Inflammatory macrophage treated with lipopolysaccharide for 1 hour (primary cell): ENCODE measurements around the gene AGGF1.
A peak's percentile ranks its signal among the peaks of the same experiment; 100 is the strongest.
"Not testable (repeated sequence)": the region's sequence is repeated elsewhere in the genome, so short reads cannot be mapped to it uniquely, and the experiment has no call there.

ENCODE experiments used
- DNase-seq, 2 donors: peaks; one replicate each; pipeline ENCODE4 v3.0.0-alpha.2; 2020 to 2022

AGGF1 gene

GRCh38 chr5:77024490-77024889 is 5.7 kb upstream of the AGGF1 start:
- DNase-seq = peak; percentile 48 to 87

GRCh38 chr5:77028631-77029375 is 1.4 kb upstream of the AGGF1 start:
- DNase-seq = no peak

- no peak for DNase-seq
Observed at GRCh38 chr5:77029376-77029885, 773 bp upstream of the AGGF1 start.

GRCh38 chr5:77031891-77032290 is 1.7 kb downstream of the AGGF1 start:
- DNase-seq = peak; percentile 27 to 39

GRCh38 chr5:77032635-77033034 is 2.4 kb downstream of the AGGF1 start:
- DNase-seq = no peak

- DNase-seq = no peak
Observed at GRCh38 chr5:77033338-77033737, 3.1 kb downstream of the AGGF1 start.

- DNase-seq = no peak
Observed at GRCh38 chr5:77035950-77036349, 5.7 kb downstream of the AGGF1 start.

- DNase-seq = no peak
Observed at GRCh38 chr5:77046416-77047073, 16.3 kb downstream of the AGGF1 start.

GRCh38 chr5:77064040-77064439 is 33.8 kb downstream of the AGGF1 start:
- no peak for DNase-seq

GRCh38 chr5:77065256-77065655 is 35.1 kb downstream of the AGGF1 start:
- peak; percentile 67 to 74 for DNase-seq

GRCh38 chr5:77066184-77066583 is 36.0 kb downstream of the AGGF1 start:
- peak; percentile 34 to 40 for DNase-seq

- peak; percentile 11 to 69 for DNase-seq
Observed at GRCh38 chr5:77066823-77067442, 36.7 kb downstream of the AGGF1 start.

- no peak for DNase-seq
Observed at GRCh38 chr5:77073667-77074066, 43.5 kb downstream of the AGGF1 start.

GRCh38 chr5:77074745-77075144 is 44.5 kb downstream of the AGGF1 start:
- no peak for DNase-seq

GRCh38 chr5:77076961-77077828 is 47.0 kb downstream of the AGGF1 start:
- peak; percentile 59 to 82 for DNase-seq

- no peak for DNase-seq
Observed at GRCh38 chr5:77077829-77078176, 47.6 kb downstream of the AGGF1 start.

GRCh38 chr5:77080479-77080878 is 50.3 kb downstream of the AGGF1 start:
- DNase-seq = not testable (repeated sequence)

- DNase-seq = no peak
Observed at GRCh38 chr5:77080905-77081304, 50.7 kb downstream of the AGGF1 start.

- DNase-seq = no peak
Observed at GRCh38 chr5:77082280-77082679, 52.1 kb downstream of the AGGF1 start.

GRCh38 chr5:77083088-77083487 is 52.9 kb downstream of the AGGF1 start:
- DNase-seq = peak; percentile 52 to 74

- peak in 1 of 2 donors; percentile 34 for DNase-seq
Observed at GRCh38 chr5:77086368-77086688, 56.1 kb downstream of the AGGF1 start.

- DNase-seq = peak; percentile 38 to 47
Observed at GRCh38 chr5:77086689-77087483, 56.7 kb downstream of the AGGF1 start, which contains the start of gene ZBED3. Gene ZBED3, minus strand, starts transcription at chr5:77087285. Its CDS starts 9,407 bp downstream, at chr5:77077878.
